ENCODE data around the gene LAT.

GRCh38 chr16:29011851-29012250 is 27.0 kb downstream of the LAT start:
- no peak for TF ChIP-seq CTCF (IDR thresholded peaks at IDR 0.05 in 2 of 3, conservative IDR thresholded peaks at IDR 0.05 in 1 of 3; ENCODE audit: borderline replicate concordance in 1 of 3, insufficient read depth in 1 of 3, low read depth in 2 of 3, low read length in 2 of 3)
- TF ChIP-seq POLR2A (IDR thresholded peaks at IDR 0.05; ENCODE audit: borderline replicate concordance, extremely low read depth, insufficient read depth, insufficient read length): no peak
- no peak for TF ChIP-seq RAD21 (IDR thresholded peaks at IDR 0.05; ENCODE audit: low read depth)
- no peak for TF ChIP-seq MAX (IDR thresholded peaks at IDR 0.05)
- TF ChIP-seq CEBPB (IDR thresholded peaks at IDR 0.05; ENCODE audit: low read depth): no peak
- no peak for TF ChIP-seq EZH2phosphoT487 (IDR thresholded peaks at IDR 0.05; ENCODE audit: borderline replicate concordance)
- no peak for TF ChIP-seq REST (IDR thresholded peaks at IDR 0.05; ENCODE audit: low read depth)
- TF ChIP-seq ATF3 (IDR thresholded peaks at IDR 0.05): no peak
- TF ChIP-seq POLR2AphosphoS5 (IDR thresholded peaks at IDR 0.05; ENCODE audit: low read depth, low read length): no peak
- TF ChIP-seq EGR1 (IDR thresholded peaks at IDR 0.05; ENCODE audit: low read depth): no peak
- TF ChIP-seq ELF1 (IDR thresholded peaks at IDR 0.05; ENCODE audit: borderline replicate concordance, low read depth): no peak

Data from HCT116 (cell line).